Uterus (tissue), 2 donors: Measurements from ENCODE around the gene JAKMIP2.

ENCODE experiments used
- POLR2A ChIP-seq, 2 donors: fragments of 450-650 bp; IDR thresholded peaks; one replicate each; pipeline ENCODE4 v1.6.1; 2016; ENCODE audit warnings: antibody characterized with exemption in 2 of 2, mild to moderate bottlenecking in 1 of 2, moderate library complexity in 1 of 2
- TF ChIP-seq, protein P1 (sequence below), 4 experiments: fragments of 200-600 bp in 2 of 4; fragments of 450-650 bp in 2 of 4; sonication (generic) in 2 of 4; IDR thresholded peaks; one replicate each; pipeline ENCODE4 v1.5.1; 2016 to 2019; ENCODE audit warnings: antibody characterized with exemption in 4 of 4, mild to moderate bottlenecking in 2 of 4, moderate library complexity in 1 of 4

DNA sequence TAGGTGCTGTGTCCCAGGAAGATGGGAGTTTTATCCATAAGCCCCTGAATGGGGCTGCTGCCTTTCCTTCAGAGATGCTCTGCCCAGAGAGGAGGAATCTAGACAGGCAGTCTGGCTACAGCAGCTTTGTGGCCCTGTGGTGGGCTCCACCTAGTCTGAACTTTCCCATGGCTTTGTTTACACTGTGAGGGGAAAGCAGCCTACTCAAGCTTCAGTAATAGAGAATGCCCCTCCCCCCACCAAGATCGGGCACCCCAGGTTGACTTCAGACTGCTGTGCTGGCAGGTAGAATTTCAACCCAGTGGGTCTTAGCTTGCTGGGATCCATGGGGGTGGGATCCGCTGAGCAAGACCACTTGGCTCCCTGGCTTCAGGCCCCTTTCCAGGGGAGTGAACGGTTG, 171.7 kb downstream of the JAKMIP2 start:
- TF ChIP-seq, protein P1, sequence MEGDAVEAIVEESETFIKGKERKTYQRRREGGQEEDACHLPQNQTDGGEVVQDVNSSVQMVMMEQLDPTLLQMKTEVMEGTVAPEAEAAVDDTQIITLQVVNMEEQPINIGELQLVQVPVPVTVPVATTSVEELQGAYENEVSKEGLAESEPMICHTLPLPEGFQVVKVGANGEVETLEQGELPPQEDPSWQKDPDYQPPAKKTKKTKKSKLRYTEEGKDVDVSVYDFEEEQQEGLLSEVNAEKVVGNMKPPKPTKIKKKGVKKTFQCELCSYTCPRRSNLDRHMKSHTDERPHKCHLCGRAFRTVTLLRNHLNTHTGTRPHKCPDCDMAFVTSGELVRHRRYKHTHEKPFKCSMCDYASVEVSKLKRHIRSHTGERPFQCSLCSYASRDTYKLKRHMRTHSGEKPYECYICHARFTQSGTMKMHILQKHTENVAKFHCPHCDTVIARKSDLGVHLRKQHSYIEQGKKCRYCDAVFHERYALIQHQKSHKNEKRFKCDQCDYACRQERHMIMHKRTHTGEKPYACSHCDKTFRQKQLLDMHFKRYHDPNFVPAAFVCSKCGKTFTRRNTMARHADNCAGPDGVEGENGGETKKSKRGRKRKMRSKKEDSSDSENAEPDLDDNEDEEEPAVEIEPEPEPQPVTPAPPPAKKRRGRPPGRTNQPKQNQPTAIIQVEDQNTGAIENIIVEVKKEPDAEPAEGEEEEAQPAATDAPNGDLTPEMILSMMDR (IDR thresholded peaks at IDR 0.05) = no peak
- no peak for TF ChIP-seq POLR2A (IDR thresholded peaks at IDR 0.05)
